ENCODE results near the gene SCPEP1. TPM values are rescaled to one million over a fixed set of nuclear protein-coding genes. Genes with fewer than 3 reads are reported as not detected.

Gene SCPEP1
- total RNA-seq, 4 donors from 2014 or later = 13.1 to 39.7 (median 20.3) TPM

- Histone ChIP-seq H3K4me1 (peaks cover 9 to 77% (median 55%) of the 10 kb centered on the region in 4 donors), H3K27me3 (no peaks in the 10 kb centered on the region), H3K27ac (peak overlapping the region; percentile 82 to 92 (median 88)), H3K4me3 (peak overlapping the region in 1 of 4 donors; percentile 29), H3K9me3 (no peaks in the 10 kb centered on the region), H3K36me3 (no peaks in the 10 kb centered on the region)
- peak; percentile 42 for DNase-seq
- intact Hi-C loops (cut with DNase I; ENCODE audit: low total_unique reads) (no loop called here), in situ Hi-C loops (cut with MboI; ENCODE audit: low pct_ligation_motif_present in 1 of 4, low pct_unique_long_range_greater_than_20kb in 1 of 4, low sequenced_read_pairs in 3 of 4) (no loop called here)
- WGBS, 2 donors (ENCODE audit: low coverage in 1 of 2) = 53 to 63% methylated on average over 10 of the region's 10 CpGs
- TF ChIP-seq POLR2AphosphoS5 (IDR thresholded peaks at IDR 0.05) = no peak
- no peak for TF ChIP-seq POLR2A (IDR thresholded peaks at IDR 0.05)
- TF ChIP-seq EP300 (IDR thresholded peaks at IDR 0.05; ENCODE audit: low read depth) = no peak
- no peak for TF ChIP-seq CTCF (IDR thresholded peaks at IDR 0.05)
Measured at GRCh38 chr17:57034807-57035754, 57.1 kb downstream of the SCPEP1 start.

- DNase-seq = peak; percentile 80
- peak overlapping the region in 1 of 4 donors; percentile 29 for H3K4me3 ChIP-seq
- H3K36me3 ChIP-seq = no peaks in the 10 kb centered on the region
- TF ChIP-seq EP300 (IDR thresholded peaks at IDR 0.05; ENCODE audit: low read depth) (no peak), POLR2A (IDR thresholded peaks at IDR 0.05) (peak; percentile 39), POLR2AphosphoS5 (IDR thresholded peaks at IDR 0.05) (peak in 2 of 3 donors; percentile 61 to 67)
- intact Hi-C loops (cut with DNase I; ENCODE audit: low total_unique reads) (no loop called here), in situ Hi-C loops (cut with MboI; ENCODE audit: low pct_ligation_motif_present in 1 of 4, low pct_unique_long_range_greater_than_20kb in 1 of 4, low sequenced_read_pairs in 3 of 4) (no loop called here)
- peaks cover 9 to 81% (median 61%) of the 10 kb centered on the region in 4 donors for H3K4me1 ChIP-seq
- H3K9me3 ChIP-seq = no peaks in the 10 kb centered on the region
- H3K27me3 ChIP-seq = no peaks in the 10 kb centered on the region
- peak overlapping the region; percentile 82 to 92 (median 88) for H3K27ac ChIP-seq
- 39 to 51% methylated on average over 3 to 4 of the region's 4 CpGs for WGBS, 2 donors (ENCODE audit: low coverage in 1 of 2)
Measured at GRCh38 chr17:57035971-57036481, 58.1 kb downstream of the SCPEP1 start.

- intact Hi-C loops (cut with DNase I; ENCODE audit: low total_unique reads) (no loop called here), in situ Hi-C loops (cut with MboI; ENCODE audit: low pct_ligation_motif_present in 1 of 4, low pct_unique_long_range_greater_than_20kb in 1 of 4, low sequenced_read_pairs in 3 of 4) (no loop called here)
- no peak overlapping the region for H3K4me3 ChIP-seq
- no peaks in the 10 kb centered on the region for H3K9me3 ChIP-seq
- H3K27ac ChIP-seq = peak overlapping the region; percentile 82 to 92 (median 88)
- TF ChIP-seq EP300 (IDR thresholded peaks at IDR 0.05; ENCODE audit: low read depth) (no peak), POLR2AphosphoS5 (IDR thresholded peaks at IDR 0.05) (no peak), CTCF (IDR thresholded peaks at IDR 0.05) (no peak), POLR2A (IDR thresholded peaks at IDR 0.05) (no peak)
- no peaks in the 10 kb centered on the region for H3K27me3 ChIP-seq
- 35 to 43% methylated on average over 1 of the region's 1 CpG for WGBS, 2 donors (ENCODE audit: low coverage in 1 of 2)
- no peak for DNase-seq
- peaks cover 9 to 75% (median 56%) of the 10 kb centered on the region in 4 donors for H3K4me1 ChIP-seq
- no peaks in the 10 kb centered on the region for H3K36me3 ChIP-seq
Measured at GRCh38 chr17:57037411-57037810, 59.5 kb downstream of the SCPEP1 start.

GRCh38 chr17:57038486-57038885, 60.6 kb downstream of the SCPEP1 start:
- Histone ChIP-seq H3K27me3 (peaks cover 9% of the 10 kb centered on the region), H3K4me3 (no peak overlapping the region), H3K9me3 (no peaks in the 10 kb centered on the region), H3K4me1 (peaks cover 6 to 64% (median 45%) of the 10 kb centered on the region in 4 donors), H3K27ac (no peak overlapping the region), H3K36me3 (no peaks in the 10 kb centered on the region)
- no peak for DNase-seq
- intact Hi-C loops (cut with DNase I; ENCODE audit: low total_unique reads) (no loop called here), in situ Hi-C loops (cut with MboI; ENCODE audit: low pct_ligation_motif_present in 1 of 4, low pct_unique_long_range_greater_than_20kb in 1 of 4, low sequenced_read_pairs in 3 of 4) (no loop called here)
- no peak for TF ChIP-seq EP300 (IDR thresholded peaks at IDR 0.05; ENCODE audit: low read depth)
- no peak for TF ChIP-seq POLR2AphosphoS5 (IDR thresholded peaks at IDR 0.05)
- no peak for TF ChIP-seq CTCF (IDR thresholded peaks at IDR 0.05)
- TF ChIP-seq POLR2A (IDR thresholded peaks at IDR 0.05) = no peak
- WGBS, 2 donors (ENCODE audit: low coverage in 1 of 2) = 63% methylated on average over 3 of the region's 3 CpGs; no CpG with 5 or more reads in 1 of the 2 donors

Data from transverse colon (tissue), 4 donors.